ENCODE measurements around the gene PTPN23.

- TF ChIP-seq CTCF (IDR thresholded peaks at IDR 0.05): no peak
- TF ChIP-seq POLR2A (IDR thresholded peaks at IDR 0.05): no peak
Observed at GRCh38 chr3:47365213-47366153, 15.3 kb upstream of the PTPN23 start.

Measured in heart left ventricle (tissue), 13 donors.